Putamen (tissue), 1 donor: ENCODE results near the gene DMRT1.
"Not testable (repeated sequence)": the region's sequence is repeated elsewhere in the genome, so short reads cannot be mapped to it uniquely, and the experiment has no call there.

Experiments used
- DNase-seq: peaks from one replicate; pipeline ENCODE4 v3.0.0-alpha.2; 2016; ENCODE audit warnings: low spot score

The DMRT1 gene

DNA sequence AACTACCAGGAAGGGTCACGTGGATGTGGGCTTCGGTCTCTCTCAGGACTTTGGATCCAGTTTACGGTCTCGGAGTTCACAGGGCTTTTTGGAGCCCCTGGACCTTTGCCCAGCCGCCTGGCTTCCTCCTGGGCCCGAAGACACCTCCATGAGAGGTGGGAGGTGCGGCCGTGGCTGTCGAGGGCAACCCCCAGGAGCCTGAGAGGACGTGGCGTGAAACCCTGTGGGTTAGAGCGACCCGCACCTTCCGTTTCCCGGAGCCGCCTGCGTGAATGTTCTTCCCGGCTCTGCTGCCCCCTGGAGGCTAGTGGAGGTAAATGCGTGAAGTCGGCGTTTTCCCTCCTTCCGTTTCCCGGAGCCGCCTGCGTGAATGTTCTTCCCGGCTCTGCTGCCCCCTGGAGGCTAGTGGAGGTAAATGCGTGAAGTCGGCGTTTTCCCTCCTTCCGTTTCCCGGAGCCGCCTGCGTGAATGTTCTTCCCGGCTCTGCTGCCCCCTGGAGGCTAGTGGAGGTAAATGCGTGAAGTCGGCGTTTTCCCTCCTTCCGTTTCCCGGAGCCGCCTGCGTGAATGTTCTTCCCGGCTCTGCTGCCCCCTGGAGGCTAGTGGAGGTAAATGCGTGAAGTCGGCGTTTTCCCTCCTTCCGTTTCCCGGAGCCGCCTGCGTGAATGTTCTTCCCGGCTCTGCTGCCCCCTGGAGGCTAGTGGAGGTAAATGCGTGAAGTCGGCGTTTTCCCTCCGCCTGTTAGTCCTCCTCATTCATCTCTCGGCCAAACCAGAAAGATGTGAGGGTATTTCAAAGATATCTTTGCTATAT lies 157.0 kb downstream of the DMRT1 start:
- not testable (repeated sequence) for DNase-seq

DNA sequence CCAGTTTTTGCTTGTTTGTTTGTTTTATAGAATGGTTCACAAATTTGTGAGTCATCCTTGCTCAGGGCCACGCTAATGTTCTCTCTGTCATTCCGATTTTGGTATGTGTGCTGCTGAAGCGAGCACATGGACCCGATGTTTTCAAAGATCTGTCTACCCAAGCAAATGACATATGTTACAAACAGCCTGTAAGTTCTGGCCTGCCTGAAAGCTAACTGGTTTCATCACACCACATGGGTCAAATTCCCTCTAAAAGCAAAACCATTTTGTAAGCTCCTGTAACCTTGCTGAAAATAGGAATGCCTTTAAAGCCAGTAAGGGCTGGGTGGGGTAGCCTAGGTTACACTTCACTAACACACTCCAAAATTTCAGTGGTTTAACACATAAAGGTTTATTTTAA lies 160.3 kb downstream of the DMRT1 start:
- DNase-seq: no peak

DNA sequence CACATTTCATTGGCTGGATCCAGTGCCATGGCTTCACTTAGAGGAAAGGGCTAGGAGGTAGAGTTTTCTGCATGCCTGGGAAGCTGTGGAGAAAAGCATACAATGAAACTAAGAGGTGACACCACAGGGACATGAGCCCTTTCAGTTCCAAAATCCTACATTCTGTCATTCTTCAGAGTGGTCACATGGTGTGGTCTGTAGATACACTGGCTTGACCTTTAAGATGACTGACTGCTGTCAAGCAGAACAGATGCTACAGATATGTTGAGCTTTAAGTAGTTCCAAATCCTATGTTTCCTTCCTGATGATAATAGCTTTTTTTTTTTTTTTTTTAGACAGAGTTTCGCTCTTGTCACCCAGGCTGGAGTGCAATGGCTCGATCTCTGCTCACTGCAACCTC lies 161.2 kb downstream of the DMRT1 start:
- no peak for DNase-seq

DNA sequence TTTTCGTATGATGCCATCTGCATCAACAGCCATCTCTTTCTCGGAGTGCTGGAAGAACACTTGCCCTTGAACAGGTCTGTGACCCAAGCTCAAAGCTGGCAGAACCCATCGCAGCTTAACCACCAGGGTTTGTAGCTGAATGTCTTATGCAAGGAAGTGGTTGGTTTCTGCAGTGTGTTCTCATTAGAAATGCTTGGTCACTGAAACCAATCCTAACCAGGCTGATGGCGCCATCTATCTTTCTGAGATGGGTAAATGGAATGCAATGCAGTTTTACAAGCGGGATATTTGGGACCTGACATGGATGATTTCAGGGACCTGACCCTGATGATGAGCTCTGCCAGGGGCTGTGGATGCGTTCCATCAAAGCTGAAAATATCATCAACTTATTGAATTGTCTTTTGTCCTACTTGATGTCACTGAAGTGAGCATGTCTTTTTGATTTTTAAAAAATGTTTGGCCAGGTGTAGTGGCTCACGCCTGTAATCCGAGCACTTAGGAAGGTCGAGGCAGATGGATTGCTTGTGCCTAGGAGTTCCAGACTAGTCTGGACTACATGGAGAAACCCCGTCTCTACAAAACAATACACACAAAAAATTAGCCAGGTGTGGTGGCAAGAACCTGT lies 163.7 kb downstream of the DMRT1 start:
- DNase-seq: peak; percentile 13

DNA sequence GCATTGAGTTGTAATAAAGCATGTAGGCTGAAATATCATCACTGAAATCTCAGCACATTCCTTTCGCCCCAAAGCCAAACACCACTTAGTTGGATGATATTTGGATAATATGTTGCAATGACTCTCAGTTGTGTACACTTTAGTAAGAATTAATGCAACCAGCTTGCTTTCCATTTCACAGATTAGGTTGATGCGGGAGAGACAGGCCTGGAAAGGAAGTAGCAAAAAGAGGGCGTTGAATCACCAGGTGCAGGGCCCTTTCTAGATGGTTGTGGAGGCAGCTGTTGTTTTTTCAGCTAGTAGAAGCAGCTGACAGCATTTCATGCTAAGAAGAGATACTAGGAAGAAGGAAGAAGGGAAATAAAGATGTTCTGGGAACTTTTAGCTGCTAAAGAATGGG lies 165.8 kb downstream of the DMRT1 start:
- no peak for DNase-seq

DNA sequence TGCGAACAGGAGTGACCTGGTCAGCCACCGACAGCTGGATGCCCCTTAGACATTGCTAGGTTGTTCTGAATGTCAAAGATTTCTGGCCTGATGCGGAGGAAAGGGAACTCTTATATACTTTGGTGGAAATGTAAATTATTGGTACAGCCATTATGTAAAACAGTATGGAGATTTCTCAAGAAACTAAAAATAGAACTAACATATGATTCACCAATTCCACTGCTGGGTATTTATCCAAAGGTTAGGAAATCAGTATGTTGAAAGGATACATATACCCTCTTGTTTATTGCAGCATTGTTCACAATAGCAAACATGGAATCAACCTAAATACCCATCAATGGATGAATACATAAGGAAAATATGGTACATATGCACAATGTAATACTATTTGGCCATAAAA lies 166.7 kb downstream of the DMRT1 start:
- DNase-seq: no peak

DNA sequence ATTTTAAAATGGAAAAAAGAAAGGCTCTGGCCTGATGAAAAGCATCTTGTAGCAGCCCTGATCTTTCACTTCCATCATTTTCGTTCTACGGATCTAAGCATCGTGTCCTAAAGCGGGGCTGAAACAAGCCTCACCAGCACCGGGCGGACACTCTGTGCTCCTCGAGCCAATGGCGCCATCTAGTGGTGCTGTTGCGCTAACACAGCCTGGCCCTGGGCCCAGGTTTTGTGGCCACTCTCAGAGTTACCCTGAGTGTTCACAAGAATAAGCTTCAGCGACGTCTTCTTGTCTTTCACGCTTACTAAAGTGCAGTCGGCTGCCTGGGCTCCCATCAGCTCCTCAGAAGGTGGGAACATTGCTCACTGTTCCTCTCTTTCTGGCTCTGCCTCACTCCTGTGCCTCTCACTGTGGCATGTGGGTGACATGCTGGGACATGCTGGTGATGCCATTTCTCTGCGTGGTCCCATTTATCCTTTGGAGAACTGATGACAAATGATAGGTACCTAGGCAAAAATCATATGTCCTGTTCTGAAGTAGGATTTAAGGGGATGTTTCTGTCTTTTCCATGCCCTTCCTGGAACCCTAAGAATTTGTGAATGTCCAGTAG lies 167.7 kb downstream of the DMRT1 start:
- peak; percentile 63 for DNase-seq

DNA sequence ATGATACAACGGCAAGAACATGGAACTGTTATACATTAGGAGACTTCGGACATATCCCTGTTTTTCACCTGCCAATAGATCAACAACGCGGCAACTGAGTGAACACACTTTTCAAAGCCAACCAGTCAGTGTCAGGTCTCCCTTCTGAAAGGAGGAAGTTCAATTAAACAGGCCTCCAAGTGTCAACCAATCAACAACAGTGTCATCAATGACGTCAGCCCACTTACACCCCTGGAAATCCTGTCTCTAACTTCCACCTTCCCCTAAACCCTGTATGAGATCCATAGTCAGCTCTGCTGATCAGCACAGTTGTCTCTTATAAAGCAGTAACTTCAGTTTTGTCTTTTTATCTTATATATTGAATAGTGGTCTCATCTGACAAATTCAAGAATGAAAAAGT lies 171.5 kb downstream of the DMRT1 start:
- DNase-seq: no peak

DNA sequence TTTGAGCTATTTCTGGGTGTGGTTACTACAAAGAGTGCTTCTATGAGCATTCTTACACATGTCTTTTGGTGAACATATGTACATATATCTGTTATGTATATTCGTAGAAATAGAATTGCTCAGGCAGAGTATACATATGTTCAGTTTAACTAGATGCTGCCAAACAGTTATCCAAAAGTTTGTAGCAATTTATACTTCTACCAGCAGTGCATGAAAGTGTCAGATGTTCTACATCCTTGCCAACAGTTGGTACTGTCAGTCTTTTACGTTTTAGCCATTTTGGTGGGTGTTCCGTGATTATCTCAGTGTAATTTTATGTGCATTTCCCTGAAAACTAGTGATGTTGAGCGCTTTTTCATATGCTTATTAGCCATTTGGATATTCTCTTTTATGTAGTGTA lies 172.7 kb downstream of the DMRT1 start:
- DNase-seq: no peak

DNA sequence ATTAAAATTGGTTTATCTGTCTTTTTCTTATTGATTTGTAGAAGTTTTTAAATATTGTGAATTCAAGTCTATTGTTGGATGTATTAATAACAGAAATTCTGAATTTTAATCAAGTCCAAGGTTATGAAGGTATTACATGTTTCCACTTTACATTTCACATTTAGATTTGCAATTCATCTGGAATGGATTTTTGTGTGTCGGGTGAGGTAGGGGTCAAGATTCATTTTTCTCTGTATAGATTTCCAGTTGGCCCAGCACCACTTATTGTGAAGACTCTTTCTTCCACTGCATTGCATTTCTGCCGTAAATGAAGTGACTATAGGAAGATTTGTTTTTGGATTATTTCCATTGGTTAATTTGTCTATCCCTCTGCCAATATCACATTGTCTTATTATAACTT lies 173.1 kb downstream of the DMRT1 start:
- DNase-seq: no peak

DNA sequence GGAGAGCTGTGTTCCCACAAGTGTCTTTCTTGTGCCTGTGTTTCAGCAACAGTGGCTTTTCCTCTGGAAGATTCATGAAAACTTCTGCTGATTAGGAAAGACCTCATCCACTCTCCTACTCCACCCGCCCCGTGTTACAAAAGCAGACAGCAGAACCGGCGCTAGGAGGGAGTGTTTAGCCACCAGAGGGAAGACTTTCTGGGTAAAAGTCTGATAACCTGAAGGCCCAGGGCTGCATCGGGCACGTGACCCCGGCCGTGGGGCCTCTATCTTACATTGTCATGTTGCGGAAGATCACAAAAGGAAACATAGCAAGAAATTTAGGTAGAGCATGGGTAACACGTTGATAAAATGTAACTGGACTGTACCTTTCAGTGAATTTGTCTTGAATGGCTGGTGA lies 176.6 kb downstream of the DMRT1 start:
- no peak for DNase-seq
